ENCODE measurements around the gene SELENOP.
"Not testable (repeated sequence)": the region's sequence is repeated elsewhere in the genome, so short reads cannot be mapped to it uniquely, and the experiment has no call there.

SELENOP gene

GRCh38 chr5:42852826-42853225 is 41.1 kb upstream of the SELENOP start:
- TF ChIP-seq CTCF (IDR thresholded peaks at IDR 0.05; ENCODE audit: low read depth, low read length, missing control alignments): no peak
- H3K4me3 ChIP-seq (replicated peaks; ENCODE audit: low read depth, low read length): no peak overlapping the region
- DNase-seq (ENCODE audit: extremely low read depth, low read depth): no peak

GRCh38 chr5:42851481-42851880 is 39.8 kb upstream of the SELENOP start:
- no peak overlapping the region for H3K4me3 ChIP-seq (replicated peaks; ENCODE audit: low read depth, low read length)
- DNase-seq (ENCODE audit: extremely low read depth, low read depth): no peak
- no peak for TF ChIP-seq CTCF (IDR thresholded peaks at IDR 0.05; ENCODE audit: low read depth, low read length, missing control alignments)

- no peak for DNase-seq (ENCODE audit: extremely low read depth, low read depth)
- no peak overlapping the region for H3K4me3 ChIP-seq (replicated peaks; ENCODE audit: low read depth, low read length)
- TF ChIP-seq CTCF (IDR thresholded peaks at IDR 0.05; ENCODE audit: low read depth, low read length, missing control alignments): no peak
Observed at GRCh38 chr5:42848545-42848944, 36.9 kb upstream of the SELENOP start.

- DNase-seq (ENCODE audit: extremely low read depth, low read depth); H3K4me3 ChIP-seq (replicated peaks; ENCODE audit: low read depth, low read length): not testable (repeated sequence)
Observed at GRCh38 chr5:42844408-42844807, 32.7 kb upstream of the SELENOP start.

GRCh38 chr5:42843675-42844292 is 32.1 kb upstream of the SELENOP start:
- no peak overlapping the region for H3K4me3 ChIP-seq (replicated peaks; ENCODE audit: low read depth, low read length)
- no peak for TF ChIP-seq CTCF (IDR thresholded peaks at IDR 0.05; ENCODE audit: low read depth, low read length, missing control alignments)
- no peak for DNase-seq (ENCODE audit: extremely low read depth, low read depth)

GRCh38 chr5:42842921-42843641 is 31.4 kb upstream of the SELENOP start:
- H3K4me3 ChIP-seq (replicated peaks; ENCODE audit: low read depth, low read length): no peak overlapping the region
- DNase-seq (ENCODE audit: extremely low read depth, low read depth): no peak
- no peak for TF ChIP-seq CTCF (IDR thresholded peaks at IDR 0.05; ENCODE audit: low read depth, low read length, missing control alignments)

- no peak overlapping the region for H3K4me3 ChIP-seq (replicated peaks; ENCODE audit: low read depth, low read length)
- no peak for TF ChIP-seq CTCF (IDR thresholded peaks at IDR 0.05; ENCODE audit: low read depth, low read length, missing control alignments)
Observed at GRCh38 chr5:42840842-42841567, 29.3 kb upstream of the SELENOP start.

More at GRCh38 chr5:42840842-42841567, 29.3 kb upstream of the SELENOP start:
- DNase-seq (ENCODE audit: extremely low read depth, low read depth): no peak
